HG03139 (cell line): ENCODE measurements around the gene MOGAT3.

ENCODE experiments used
- ATAC-seq: cut with Tn5 transposase; IDR thresholded peaks from one replicate; pipeline ENCODE4 v1.9.1; 2021; ENCODE audit not compliant: unreplicated experiment

Gene MOGAT3

GRCh38 chr7:101162551-101163278, 38.1 kb downstream of the MOGAT3 start:
- ATAC-seq = no peak

DNA sequence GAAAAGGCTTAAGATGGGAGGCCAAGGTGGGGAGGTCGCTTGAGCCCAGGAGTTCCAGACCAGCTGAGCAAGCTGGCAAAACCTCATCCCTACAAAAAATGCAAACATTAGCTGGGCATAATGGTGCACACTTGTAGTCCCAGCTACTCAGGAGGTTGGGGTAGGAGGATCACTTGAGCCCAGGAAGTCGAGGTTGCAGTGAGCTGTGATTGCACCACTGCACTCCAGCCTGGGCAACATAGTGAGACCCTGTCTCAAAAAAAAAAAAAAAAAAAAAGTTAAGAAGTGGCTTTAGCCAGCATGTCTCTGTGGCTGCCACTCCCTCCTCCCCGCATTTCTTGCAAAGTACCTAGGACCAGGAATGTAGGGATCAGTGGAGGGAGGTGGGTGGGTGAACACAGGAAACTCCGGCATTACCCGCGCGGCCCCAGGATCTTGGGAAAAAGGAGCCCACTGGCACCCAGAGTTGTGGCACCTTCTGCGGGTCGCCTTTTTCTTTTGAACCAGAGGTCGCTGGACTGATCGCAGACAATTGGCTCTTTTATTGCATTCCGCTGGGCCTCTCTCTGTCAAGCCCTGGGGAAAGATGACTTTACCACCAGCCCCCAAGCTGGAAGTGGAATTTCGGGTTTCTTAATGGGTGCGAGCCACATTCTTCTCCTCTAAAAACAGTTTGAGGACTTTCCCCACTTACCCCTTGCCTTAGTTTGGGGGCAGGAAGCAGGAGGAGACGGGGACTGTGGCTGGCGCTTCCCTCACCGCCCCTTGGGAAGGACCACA, 39.0 kb downstream of the MOGAT3 start:
- ATAC-seq = no peak

- no peak for ATAC-seq
These were observed 39.9 kb downstream of the MOGAT3 start for GRCh38 chr7:101160910-101161309.

DNA sequence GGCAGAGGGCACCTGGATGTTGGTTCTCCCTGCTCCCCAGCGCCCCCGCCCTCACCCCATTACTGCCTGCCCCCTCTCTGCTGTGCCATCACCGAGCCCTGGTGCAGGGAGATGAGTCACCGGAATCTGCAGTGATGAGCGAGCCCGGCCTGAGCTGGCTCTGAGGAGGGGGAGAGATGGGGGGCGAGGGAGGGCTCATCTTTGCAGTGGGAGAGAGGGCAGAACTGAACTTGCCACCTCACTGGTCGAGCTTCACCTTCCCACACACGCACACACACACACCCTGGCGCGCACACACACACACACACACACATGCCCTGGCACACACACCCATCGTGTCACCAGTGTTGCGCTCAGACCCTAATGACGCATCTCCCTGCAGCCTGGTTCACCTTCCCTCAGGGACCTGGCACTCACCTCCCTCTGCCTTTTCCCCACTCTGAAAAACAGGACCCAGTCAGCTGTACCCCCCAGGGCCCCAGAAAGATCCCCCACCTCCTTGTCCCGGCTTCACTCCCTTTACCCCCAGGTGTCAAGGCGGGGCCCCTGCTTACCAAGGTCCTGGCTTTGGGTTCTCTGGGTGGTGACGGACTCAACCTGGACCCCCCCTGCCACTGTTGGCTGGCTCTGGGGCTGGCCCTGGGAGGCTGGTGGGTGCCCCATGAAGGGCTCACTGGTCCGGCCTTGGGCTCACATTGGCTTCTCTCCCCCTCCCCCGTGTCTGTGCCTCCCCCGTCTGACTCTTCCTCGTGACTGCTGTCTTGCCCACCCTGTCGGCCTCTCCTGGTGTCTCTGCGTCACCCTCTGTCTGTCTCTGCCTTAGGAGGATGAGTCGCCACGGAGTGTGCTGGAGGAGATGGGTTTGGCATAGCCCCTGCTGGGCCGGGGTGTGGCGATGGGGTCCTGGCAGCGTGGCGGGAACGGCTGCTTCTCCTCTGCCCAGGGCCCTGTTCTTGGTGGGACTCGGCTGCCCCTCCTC, 40.9 kb downstream of the MOGAT3 start:
- ATAC-seq = no peak

DNA sequence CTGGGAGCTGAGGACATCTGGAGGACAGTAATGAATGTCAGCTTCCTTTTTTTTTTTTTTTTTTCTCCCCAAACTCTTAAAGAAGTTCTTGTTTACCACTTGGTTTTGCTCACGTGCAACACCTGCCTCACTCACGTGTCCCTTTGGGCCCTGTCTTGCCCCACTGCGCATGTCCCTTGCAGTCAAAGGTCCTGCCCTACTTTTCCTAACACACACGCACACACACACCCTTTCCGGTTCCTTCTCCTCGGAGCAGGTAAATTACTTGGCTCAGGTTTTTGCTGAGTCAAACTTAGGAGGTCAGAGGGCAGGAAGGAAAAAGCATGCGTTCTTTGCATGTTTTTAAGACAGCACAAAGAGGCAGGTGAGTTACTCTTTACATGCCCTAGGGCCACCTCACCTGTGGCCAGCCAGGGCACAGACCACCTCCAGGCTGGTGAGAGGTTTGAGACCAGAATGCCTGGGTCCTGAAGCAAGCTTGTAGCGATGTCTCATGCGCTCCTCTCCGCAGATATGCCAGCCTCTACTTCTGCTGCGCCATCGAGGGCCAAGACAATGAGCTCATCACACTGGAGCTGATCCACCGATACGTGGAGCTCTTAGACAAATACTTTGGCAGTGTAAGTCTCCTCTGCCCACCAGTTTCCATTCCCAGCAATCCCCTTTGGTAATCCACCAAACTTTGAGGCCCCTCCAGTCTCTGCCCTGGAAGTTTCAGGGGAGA, 43.8 kb downstream of the MOGAT3 start:
- no peak for ATAC-seq

- no peak for ATAC-seq
These were observed 44.6 kb downstream of the MOGAT3 start for GRCh38 chr7:101156277-101156676.

- ATAC-seq = no peak
These were observed 45.5 kb downstream of the MOGAT3 start for GRCh38 chr7:101155303-101155702.

GRCh38 chr7:101154693-101155102, 46.1 kb downstream of the MOGAT3 start:
- ATAC-seq = no peak

DNA sequence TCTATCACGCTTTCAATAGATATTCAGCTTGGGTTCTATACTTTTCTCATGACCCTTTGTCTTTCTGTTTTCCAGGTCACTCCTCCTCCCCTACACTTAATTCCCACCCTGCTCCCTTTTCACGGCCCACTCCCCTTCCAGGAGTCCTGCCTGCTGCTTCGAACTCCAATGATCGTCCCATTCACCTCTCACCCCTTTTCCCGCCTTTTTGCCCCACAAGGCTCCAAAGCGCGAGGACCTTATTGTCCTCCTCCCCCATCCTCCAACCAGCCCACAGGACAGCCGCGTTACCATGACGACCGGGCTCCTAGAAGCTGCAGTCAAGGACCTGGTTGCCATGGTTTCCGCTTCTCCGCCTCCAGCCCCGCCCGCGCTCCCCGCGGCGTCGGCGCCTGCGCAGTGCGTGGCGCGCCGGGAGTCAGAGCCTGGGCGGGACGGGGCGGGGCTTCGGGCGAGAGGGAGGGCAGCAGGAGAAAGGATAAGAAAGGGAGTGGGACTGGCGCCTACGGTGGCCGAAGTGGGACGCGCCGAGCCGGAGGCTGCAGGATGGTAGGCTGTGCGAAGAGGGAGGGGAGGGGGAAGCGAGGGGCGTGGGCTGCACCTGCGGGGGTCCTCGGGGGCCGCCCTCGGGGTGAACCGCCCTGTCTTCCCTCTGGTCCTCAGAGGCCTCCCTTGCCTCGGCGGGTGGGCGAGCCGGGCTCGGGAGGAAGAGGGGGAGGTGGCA, 46.7 kb downstream of the MOGAT3 start, which contains the start of gene AP1S1:
AP1S1 (plus strand) TSS at position 508 of the 724 bp plus-strand sequence; CDS start at position 547, 39 bp downstream.
- peak; percentile 49 for ATAC-seq

- no peak for ATAC-seq
These were observed 48.8 kb downstream of the MOGAT3 start for GRCh38 chr7:101151908-101152651.
